ENCODE results near the gene REELD1.

DNA sequence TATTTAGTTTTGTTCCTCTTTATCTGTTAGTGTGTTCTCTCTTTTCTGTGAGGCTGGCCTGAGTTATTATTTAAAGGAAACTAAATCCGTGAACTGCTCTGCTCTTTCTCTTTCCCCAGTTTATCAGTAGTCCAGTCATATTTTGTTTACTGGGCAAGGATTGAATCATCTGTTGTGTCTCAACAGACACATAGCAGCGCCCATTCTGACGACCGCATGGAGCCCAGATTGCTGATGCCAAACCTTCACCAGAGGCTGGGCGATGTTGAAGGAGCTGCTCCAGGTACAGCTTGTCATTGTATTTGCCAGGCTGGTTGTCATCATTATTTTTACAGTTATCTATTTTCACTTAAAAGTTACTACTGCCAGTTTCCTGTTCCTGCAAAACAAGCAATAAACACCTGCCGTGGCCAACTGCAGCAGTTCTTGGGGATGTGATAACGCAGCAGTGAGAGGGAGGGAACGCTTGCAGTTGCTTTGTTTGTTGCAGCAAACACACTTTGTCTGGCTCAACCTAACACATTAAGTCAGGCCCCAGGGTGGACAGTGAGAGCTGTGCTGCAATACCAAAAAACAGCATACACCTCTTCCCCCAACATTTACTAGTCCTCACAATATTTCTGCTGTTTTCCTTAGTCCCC, 10.1 kb downstream of the REELD1 start:
- TF ChIP-seq, protein P1, sequence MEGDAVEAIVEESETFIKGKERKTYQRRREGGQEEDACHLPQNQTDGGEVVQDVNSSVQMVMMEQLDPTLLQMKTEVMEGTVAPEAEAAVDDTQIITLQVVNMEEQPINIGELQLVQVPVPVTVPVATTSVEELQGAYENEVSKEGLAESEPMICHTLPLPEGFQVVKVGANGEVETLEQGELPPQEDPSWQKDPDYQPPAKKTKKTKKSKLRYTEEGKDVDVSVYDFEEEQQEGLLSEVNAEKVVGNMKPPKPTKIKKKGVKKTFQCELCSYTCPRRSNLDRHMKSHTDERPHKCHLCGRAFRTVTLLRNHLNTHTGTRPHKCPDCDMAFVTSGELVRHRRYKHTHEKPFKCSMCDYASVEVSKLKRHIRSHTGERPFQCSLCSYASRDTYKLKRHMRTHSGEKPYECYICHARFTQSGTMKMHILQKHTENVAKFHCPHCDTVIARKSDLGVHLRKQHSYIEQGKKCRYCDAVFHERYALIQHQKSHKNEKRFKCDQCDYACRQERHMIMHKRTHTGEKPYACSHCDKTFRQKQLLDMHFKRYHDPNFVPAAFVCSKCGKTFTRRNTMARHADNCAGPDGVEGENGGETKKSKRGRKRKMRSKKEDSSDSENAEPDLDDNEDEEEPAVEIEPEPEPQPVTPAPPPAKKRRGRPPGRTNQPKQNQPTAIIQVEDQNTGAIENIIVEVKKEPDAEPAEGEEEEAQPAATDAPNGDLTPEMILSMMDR (IDR thresholded peaks at IDR 0.05) = no peak
- TF ChIP-seq POLR2A (IDR thresholded peaks at IDR 0.05) = no peak
- TF ChIP-seq POLR2AphosphoS5 (IDR thresholded peaks at IDR 0.05; ENCODE audit: insufficient read depth in 1 of 2, low read depth in 1 of 2) = no peak

Measured in vagina (tissue), 2 donors.